GM18861 (cell line): Measurements from ENCODE around the gene TEX2.
A peak's percentile ranks its signal among the peaks of the same experiment; 100 is the strongest.

Experiments
- ATAC-seq: cut with Tn5 transposase; IDR thresholded peaks from one replicate; pipeline ENCODE4 v1.9.1; 2021; ENCODE audit not compliant: unreplicated experiment

The TEX2 gene, protein sequence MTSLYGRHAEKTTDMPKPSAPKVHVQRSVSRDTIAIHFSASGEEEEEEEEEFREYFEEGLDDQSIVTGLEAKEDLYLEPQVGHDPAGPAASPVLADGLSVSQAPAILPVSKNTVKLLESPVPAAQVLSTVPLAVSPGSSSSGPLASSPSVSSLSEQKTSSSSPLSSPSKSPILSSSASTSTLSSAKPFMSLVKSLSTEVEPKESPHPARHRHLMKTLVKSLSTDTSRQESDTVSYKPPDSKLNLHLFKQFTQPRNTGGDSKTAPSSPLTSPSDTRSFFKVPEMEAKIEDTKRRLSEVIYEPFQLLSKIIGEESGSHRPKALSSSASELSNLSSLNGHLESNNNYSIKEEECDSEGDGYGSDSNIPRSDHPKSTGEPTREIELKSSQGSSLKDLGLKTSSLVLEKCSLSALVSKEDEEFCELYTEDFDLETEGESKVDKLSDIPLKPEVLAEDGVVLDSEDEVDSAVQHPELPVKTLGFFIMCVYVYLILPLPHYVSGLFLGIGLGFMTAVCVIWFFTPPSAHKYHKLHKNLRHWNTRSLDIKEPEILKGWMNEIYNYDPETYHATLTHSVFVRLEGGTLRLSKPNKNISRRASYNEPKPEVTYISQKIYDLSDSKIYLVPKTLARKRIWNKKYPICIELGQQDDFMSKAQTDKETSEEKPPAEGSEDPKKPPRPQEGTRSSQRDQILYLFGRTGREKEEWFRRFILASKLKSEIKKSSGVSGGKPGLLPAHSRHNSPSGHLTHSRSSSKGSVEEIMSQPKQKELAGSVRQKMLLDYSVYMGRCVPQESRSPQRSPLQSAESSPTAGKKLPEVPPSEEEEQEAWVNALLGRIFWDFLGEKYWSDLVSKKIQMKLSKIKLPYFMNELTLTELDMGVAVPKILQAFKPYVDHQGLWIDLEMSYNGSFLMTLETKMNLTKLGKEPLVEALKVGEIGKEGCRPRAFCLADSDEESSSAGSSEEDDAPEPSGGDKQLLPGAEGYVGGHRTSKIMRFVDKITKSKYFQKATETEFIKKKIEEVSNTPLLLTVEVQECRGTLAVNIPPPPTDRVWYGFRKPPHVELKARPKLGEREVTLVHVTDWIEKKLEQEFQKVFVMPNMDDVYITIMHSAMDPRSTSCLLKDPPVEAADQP

GRCh38 chr17:64263000-64263766 is at the start of gene TEX2:
Gene TEX2, minus strand, starts transcription at chr17:64263260. Its CDS starts 49,043 bp downstream, at chr17:64214217.
- peak; percentile 89 for ATAC-seq

- no peak for ATAC-seq
Measured at GRCh38 chr17:64309710-64310109, 46.6 kb upstream of the TEX2 start.

GRCh38 chr17:64309021-64309420 is 46.0 kb upstream of the TEX2 start:
- no peak for ATAC-seq

GRCh38 chr17:64306850-64307463 is 43.9 kb upstream of the TEX2 start:
- ATAC-seq, result no peak

DNA sequence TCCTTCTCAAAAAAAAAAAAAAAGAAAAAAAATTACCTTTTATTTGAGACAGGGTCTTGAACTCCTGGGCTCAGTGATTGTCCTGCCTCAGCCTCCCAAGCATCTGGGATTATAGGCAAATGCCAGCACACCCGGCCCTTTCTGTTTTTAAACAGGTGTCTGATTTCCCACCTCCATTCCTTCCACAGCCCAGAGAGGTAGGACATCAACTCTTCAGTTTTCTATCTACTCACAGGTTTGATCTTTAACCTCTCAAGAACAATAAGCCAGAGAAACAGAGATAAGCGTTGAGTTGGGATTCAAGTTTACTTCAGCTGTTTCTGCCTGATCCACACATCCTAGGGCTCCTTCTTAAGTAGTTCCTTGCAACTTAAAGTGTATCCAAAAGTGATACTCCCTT is 41.5 kb upstream of the TEX2 start:
- ATAC-seq, result no peak

- ATAC-seq, result no peak
Measured at GRCh38 chr17:64300699-64300965, 37.6 kb upstream of the TEX2 start.

GRCh38 chr17:64297467-64298088 is 34.5 kb upstream of the TEX2 start:
- ATAC-seq, result no peak

- ATAC-seq, result no peak
Measured at GRCh38 chr17:64296246-64296645, 33.2 kb upstream of the TEX2 start.

- ATAC-seq, result no peak
Measured at GRCh38 chr17:64295146-64295545, 32.1 kb upstream of the TEX2 start.

DNA sequence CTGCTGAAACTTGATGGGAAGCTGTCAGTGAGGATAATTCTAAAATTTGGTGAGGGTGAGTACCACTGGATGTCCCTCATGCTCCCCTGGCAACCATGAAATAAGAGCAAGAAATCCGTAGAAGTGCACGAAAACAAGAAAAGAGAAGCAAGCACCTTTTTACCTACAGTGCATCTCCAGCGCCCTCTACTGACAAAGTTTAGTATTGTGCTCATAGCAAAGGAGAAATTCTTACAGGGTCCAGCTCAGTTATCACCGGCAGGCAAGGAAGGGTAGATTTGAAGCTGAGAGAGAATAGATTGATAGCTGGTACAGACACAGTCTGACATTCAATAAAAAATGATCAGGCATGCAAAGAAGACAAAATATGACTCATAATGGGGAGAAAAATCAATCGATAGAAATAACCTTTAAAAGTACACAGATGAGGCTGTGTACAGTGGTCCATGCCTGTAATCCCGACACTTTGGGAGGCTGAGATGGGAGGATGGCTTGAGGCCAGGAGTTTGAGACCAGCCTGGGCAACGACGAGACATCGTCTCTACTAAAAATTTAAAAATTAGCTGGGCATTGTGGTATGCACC is 28.3 kb upstream of the TEX2 start:
- ATAC-seq, result no peak

GRCh38 chr17:64289741-64290141 is 26.7 kb upstream of the TEX2 start:
- ATAC-seq, result no peak

- ATAC-seq, result no peak
Measured at GRCh38 chr17:64282753-64283080, 19.7 kb upstream of the TEX2 start.

- no peak for ATAC-seq
Measured at GRCh38 chr17:64281962-64282752, 19.1 kb upstream of the TEX2 start.

DNA sequence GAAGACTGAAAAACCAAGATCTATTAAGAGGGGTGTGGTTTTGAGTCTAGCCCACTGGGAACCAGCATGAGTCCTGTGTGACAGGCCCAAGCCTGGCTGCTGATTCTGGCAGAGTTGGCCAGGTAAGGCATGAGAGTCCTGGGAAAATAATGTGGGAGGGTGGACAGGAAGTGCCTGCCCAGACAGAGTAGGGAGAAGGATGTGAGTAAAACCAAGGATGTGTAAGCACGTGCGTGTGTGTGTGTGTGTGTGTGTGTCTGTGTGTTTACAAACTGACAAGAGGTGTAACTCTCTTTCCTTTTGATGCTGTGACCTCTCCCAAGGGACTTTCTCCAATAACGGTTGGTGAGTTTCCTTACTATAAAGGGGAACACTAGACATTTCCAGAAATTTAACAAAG is 15.6 kb upstream of the TEX2 start:
- ATAC-seq, result no peak

DNA sequence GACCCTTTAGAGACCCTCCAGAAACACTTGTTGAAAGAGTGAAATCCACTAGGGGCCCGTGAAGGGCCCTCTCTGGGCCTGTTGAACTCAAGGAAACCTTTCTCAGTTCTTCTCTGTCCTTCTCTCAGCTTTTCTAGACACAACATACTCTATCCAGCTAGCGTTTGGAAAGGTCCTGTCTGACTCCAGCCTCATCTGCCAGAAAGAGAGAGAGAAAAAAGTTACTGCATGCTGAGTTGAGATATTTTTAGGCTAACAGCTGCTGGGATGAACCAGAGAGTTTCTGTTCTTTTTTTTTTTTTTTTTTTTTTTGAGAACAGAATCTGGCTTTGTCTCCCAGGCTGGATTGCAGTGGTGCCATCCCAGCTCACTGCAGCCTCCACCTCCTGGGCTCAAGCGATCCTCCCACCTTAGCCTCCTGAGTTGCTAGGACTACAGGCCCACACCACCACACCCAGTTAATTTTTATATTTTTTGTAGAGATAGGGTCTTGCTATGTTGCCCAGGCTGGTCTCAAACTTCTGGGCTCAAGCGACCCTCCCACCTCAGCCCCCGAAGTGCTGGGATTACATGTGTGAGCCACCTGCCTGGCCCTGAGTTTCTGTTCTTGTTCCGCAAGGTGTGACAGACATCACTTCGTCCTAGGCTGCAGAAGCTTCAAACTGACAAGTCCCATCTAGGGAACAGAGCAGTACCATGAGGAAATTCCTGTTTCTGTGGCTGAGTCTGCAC is 14.9 kb upstream of the TEX2 start:
- no peak for ATAC-seq

GRCh38 chr17:64276961-64277505 is 14.0 kb upstream of the TEX2 start:
- no peak for ATAC-seq

GRCh38 chr17:64275016-64275415 is 12.0 kb upstream of the TEX2 start:
- no peak for ATAC-seq

- no peak for ATAC-seq
Measured at GRCh38 chr17:64273006-64273405, 9.9 kb upstream of the TEX2 start.
